H1 (cell line): ENCODE data around the gene ELOF1.

Source experiments
- CTCF ChIP-seq, 3 experiments: IDR thresholded peaks; 1 replicate in 2 of 3; 2 replicates in 1 of 3; pipeline versions ENCODE4 v1.5.1 to v1.6.1; 2011; ENCODE audit warnings: low read length in 3 of 3, mild to moderate bottlenecking in 3 of 3, inconsistent platforms in 2 of 3, low read depth in 1 of 3, moderate library complexity in 1 of 3; ENCODE audit not compliant: insufficient read depth in 1 of 3; ENCODE audit errors: control extremely low read depth in 1 of 3
- HDAC2 ChIP-seq, 2 experiments: fragments of 300-600 bp in 1 of 2; sonication (generic) in 1 of 2; IDR thresholded peaks; 2 replicates each; pipeline ENCODE4 v1.6.1; 2011 to 2012; ENCODE audit warnings: low read depth in 2 of 2, low read length in 2 of 2, mild to moderate bottlenecking in 2 of 2, moderate library complexity in 2 of 2, borderline replicate concordance in 1 of 2, inconsistent platforms in 1 of 2
- JUND ChIP-seq: IDR thresholded peaks from 2 replicates; pipeline ENCODE4 v1.6.1; 2011; ENCODE audit warnings: mild to moderate bottlenecking, improper control_type of control experiment, low read length
- MAFK ChIP-seq: IDR thresholded peaks from 2 replicates; pipeline ENCODE4 v1.6.1; 2012; ENCODE audit warnings: low read depth, mild to moderate bottlenecking, improper control_type of control experiment, low read length
- NANOG ChIP-seq: IDR thresholded peaks from 2 replicates; pipeline ENCODE4 v1.6.1; 2011; ENCODE audit warnings: low read length, low read depth, mild to moderate bottlenecking, inconsistent platforms; ENCODE audit not compliant: insufficient read depth, poor library complexity, severe bottlenecking
- POLR2A ChIP-seq, 2 experiments: IDR thresholded peaks; 1 replicate in 1 of 2; 2 replicates in 1 of 2; pipeline ENCODE4 v1.6.1; 2011; ENCODE audit warnings: low read depth in 2 of 2, low read length in 2 of 2, mild to moderate bottlenecking in 2 of 2; ENCODE audit errors: control extremely low read depth in 1 of 2
- SIN3A ChIP-seq, 2 experiments: IDR thresholded peaks in 1 of 2; conservative IDR thresholded peaks in 1 of 2; 2 replicates each; pipeline ENCODE4 v1.6.1; 2011 to 2012; ENCODE audit warnings: low read length in 2 of 2, improper control_type of control experiment in 1 of 2, low read depth in 1 of 2, mild to moderate bottlenecking in 1 of 2
- SUZ12 ChIP-seq: fragments of 200-600 bp; sonication (generic); IDR thresholded peaks from 2 replicates; pipeline ENCODE4 v1.6.1; 2012; ENCODE audit warnings: mild to moderate bottlenecking, inconsistent platforms, low read length, moderate library complexity, mixed read lengths
- TAF1 ChIP-seq: IDR thresholded peaks from 2 replicates; pipeline ENCODE4 v1.6.1; 2011; ENCODE audit warnings: mild to moderate bottlenecking, low read depth, low read length
- YY1 ChIP-seq: IDR thresholded peaks from 2 replicates; pipeline ENCODE4 v1.6.1; 2011; ENCODE audit warnings: low read depth, mild to moderate bottlenecking, low read length
- ZNF274 ChIP-seq: IDR thresholded peaks from 2 replicates; pipeline ENCODE4 v1.7.0; 2012; ENCODE audit warnings: low read length, borderline replicate concordance; ENCODE audit errors: extremely low read depth
- TF ChIP-seq, protein P1 (sequence below): IDR thresholded peaks from 2 replicates; pipeline ENCODE4 v1.6.1; 2012; ENCODE audit warnings: inconsistent platforms
- TF ChIP-seq, protein P2 (sequence below): IDR thresholded peaks from 2 replicates; pipeline ENCODE4 v1.6.1; 2011; ENCODE audit warnings: low read length, improper control_type of control experiment

DNA sequence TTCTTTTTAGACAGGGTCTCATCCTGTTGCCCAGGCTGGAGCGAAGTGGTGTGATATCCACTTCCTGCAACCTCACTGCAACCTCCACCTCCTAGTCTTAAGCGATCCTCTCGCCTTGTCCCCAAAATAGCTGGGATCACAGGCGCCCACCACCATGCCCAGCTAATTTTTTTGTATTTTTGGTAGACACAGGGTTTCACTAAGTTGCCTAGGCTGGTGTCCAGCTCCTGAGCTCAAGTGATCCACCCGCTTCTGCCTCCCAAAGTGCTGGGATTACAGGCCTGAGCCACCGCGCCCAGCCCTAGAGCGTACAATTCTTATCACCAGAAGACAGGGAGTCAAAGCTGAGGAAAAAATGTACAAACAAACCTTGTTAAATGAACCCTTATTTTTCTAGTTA lies 4.5 kb upstream of the ELOF1 start:
- TF ChIP-seq CTCF (IDR thresholded peaks at IDR 0.05; ENCODE audit: control extremely low read depth in 1 of 3, insufficient read depth in 1 of 3, low read depth in 1 of 3, low read length in 3 of 3) = no peak
- TF ChIP-seq SIN3A (conservative IDR thresholded peaks at IDR 0.05 in 1 of 2, IDR thresholded peaks at IDR 0.05 in 1 of 2; ENCODE audit: low read depth in 1 of 2, low read length in 2 of 2) = no peak
- TF ChIP-seq SUZ12 = no peak
- TF ChIP-seq TAF1 = no peak
- TF ChIP-seq POLR2A (IDR thresholded peaks at IDR 0.05; ENCODE audit: control extremely low read depth in 1 of 2, low read depth in 2 of 2, low read length in 2 of 2) = no peak
- TF ChIP-seq, protein P1, sequence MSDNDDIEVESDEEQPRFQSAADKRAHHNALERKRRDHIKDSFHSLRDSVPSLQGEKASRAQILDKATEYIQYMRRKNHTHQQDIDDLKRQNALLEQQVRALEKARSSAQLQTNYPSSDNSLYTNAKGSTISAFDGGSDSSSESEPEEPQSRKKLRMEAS = no peak
- no peak for TF ChIP-seq NANOG
- TF ChIP-seq YY1 = no peak
- TF ChIP-seq JUND = no peak
- TF ChIP-seq MAFK = no peak
- no peak for TF ChIP-seq HDAC2 (IDR thresholded peaks at IDR 0.05; ENCODE audit: borderline replicate concordance in 1 of 2, low read depth in 2 of 2, low read length in 2 of 2)
- TF ChIP-seq, protein P2, sequence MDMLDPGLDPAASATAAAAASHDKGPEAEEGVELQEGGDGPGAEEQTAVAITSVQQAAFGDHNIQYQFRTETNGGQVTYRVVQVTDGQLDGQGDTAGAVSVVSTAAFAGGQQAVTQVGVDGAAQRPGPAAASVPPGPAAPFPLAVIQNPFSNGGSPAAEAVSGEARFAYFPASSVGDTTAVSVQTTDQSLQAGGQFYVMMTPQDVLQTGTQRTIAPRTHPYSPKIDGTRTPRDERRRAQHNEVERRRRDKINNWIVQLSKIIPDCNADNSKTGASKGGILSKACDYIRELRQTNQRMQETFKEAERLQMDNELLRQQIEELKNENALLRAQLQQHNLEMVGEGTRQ = no peak
- no peak for TF ChIP-seq ZNF274
